HL-60 (cell line): ENCODE results near the gene EMILIN1.

Source experiments
- SPI1 ChIP-seq: IDR thresholded peaks from 2 replicates; pipeline ENCODE4 v1.6.1; 2012; ENCODE audit warnings: low read depth, mild to moderate bottlenecking, borderline replicate concordance
- TF ChIP-seq, protein P1 (sequence below): IDR thresholded peaks from one replicate; pipeline ENCODE4 v1.5.1; 2011; ENCODE audit warnings: low read length, control low read depth, inconsistent platforms; ENCODE audit not compliant: insufficient read depth
- TF ChIP-seq, protein P2 (sequence below): IDR thresholded peaks from 2 replicates; pipeline ENCODE4 v1.6.1; 2012; ENCODE audit warnings: low read depth; ENCODE audit not compliant: insufficient replicate concordance

DNA sequence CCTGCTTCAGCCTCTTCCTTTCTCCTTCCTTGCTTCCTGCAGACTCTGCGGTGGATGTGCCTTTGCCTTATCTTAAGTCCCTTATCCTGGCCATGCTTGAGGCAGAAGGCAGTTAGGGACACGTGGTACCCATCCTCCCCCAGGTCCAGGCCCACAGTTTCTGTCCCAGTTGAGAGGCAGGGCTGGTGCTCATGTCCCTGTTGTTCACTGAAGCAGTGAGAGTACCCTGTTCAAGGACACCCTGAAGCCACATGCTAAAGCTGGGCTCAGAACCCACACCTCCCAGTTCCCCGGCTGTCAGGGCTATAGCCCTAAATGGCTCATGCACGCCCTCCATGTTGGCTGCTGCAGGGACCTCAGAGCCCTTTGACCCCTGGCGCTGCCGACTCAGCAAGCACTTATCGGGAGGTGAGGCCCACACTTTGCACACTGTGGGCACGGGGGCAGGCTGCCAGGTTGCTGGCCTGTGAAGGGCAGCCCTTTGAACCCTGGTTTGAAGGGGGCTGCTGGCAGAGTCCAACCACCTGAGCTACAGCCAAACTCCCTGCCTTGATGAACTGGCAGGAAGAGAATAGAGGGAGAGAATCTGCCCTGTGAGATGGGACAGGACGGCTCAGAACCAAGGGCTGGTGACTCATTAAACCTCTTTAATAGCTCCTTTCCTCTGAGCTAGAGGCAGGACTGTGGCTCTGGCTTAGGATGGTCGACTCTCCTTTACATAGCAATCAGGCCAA, 14.4 kb downstream of the EMILIN1 start:
- TF ChIP-seq, protein P1, sequence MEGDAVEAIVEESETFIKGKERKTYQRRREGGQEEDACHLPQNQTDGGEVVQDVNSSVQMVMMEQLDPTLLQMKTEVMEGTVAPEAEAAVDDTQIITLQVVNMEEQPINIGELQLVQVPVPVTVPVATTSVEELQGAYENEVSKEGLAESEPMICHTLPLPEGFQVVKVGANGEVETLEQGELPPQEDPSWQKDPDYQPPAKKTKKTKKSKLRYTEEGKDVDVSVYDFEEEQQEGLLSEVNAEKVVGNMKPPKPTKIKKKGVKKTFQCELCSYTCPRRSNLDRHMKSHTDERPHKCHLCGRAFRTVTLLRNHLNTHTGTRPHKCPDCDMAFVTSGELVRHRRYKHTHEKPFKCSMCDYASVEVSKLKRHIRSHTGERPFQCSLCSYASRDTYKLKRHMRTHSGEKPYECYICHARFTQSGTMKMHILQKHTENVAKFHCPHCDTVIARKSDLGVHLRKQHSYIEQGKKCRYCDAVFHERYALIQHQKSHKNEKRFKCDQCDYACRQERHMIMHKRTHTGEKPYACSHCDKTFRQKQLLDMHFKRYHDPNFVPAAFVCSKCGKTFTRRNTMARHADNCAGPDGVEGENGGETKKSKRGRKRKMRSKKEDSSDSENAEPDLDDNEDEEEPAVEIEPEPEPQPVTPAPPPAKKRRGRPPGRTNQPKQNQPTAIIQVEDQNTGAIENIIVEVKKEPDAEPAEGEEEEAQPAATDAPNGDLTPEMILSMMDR, result no peak
- TF ChIP-seq, protein P2, sequence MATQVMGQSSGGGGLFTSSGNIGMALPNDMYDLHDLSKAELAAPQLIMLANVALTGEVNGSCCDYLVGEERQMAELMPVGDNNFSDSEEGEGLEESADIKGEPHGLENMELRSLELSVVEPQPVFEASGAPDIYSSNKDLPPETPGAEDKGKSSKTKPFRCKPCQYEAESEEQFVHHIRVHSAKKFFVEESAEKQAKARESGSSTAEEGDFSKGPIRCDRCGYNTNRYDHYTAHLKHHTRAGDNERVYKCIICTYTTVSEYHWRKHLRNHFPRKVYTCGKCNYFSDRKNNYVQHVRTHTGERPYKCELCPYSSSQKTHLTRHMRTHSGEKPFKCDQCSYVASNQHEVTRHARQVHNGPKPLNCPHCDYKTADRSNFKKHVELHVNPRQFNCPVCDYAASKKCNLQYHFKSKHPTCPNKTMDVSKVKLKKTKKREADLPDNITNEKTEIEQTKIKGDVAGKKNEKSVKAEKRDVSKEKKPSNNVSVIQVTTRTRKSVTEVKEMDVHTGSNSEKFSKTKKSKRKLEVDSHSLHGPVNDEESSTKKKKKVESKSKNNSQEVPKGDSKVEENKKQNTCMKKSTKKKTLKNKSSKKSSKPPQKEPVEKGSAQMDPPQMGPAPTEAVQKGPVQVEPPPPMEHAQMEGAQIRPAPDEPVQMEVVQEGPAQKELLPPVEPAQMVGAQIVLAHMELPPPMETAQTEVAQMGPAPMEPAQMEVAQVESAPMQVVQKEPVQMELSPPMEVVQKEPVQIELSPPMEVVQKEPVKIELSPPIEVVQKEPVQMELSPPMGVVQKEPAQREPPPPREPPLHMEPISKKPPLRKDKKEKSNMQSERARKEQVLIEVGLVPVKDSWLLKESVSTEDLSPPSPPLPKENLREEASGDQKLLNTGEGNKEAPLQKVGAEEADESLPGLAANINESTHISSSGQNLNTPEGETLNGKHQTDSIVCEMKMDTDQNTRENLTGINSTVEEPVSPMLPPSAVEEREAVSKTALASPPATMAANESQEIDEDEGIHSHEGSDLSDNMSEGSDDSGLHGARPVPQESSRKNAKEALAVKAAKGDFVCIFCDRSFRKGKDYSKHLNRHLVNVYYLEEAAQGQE, result no peak
- TF ChIP-seq SPI1, result no peak
